Loucy (cell line): ENCODE measurements around the gene SH2D3C.

Source experiments
- CTCF ChIP-seq: fragments of 200-600 bp; sonication (generic); conservative IDR thresholded peaks from 2 replicates; pipeline ENCODE4 v1.5.1; 2014; ENCODE audit warnings: mild to moderate bottlenecking, antibody characterized with exemption, low read length
- EZH2phosphoT487 ChIP-seq: fragments of 200-600 bp; IDR thresholded peaks from 2 replicates; pipeline ENCODE4 v1.6.1; 2018; ENCODE audit warnings: antibody characterized with exemption, mild to moderate bottlenecking, moderate library complexity, borderline replicate concordance

- TF ChIP-seq CTCF (no peak), EZH2phosphoT487 (no peak)
These were observed 893 bp upstream of the SH2D3C start for GRCh38 chr9:127779136-127779981.
